Testis (tissue), 3 donors: ENCODE results near the gene LRFN4. TPM values are rescaled to one million over a fixed set of nuclear protein-coding genes. Genes with fewer than 3 reads are reported as not detected.

Experiments used
- DNase-seq: peaks from one replicate; pipeline ENCODE4 v3.0.0-alpha.2; 2019
- H3K27ac ChIP-seq, 2 donors: fragments of 200-600 bp; sonication (generic); one replicate each; pipeline ENCODE4 v1.5.1; 2019
- H3K27me3 ChIP-seq: fragments of 200-600 bp; sonication (generic); one replicate; pipeline ENCODE4 v1.5.1; 2019
- H3K36me3 ChIP-seq: fragments of 200-600 bp; sonication (generic); one replicate; pipeline ENCODE4 v1.5.1; 2017; ENCODE audit warnings: low read depth; ENCODE audit errors: missing control alignments
- H3K4me1 ChIP-seq: fragments of 200-600 bp; sonication (generic); one replicate; pipeline ENCODE4 v1.5.1; 2019
- H3K4me3 ChIP-seq, 2 donors: fragments of 200-600 bp; sonication (generic); one replicate each; pipeline ENCODE4 v1.5.1; 2017 to 2019
- H3K9me3 ChIP-seq: fragments of 200-600 bp; sonication (generic); one replicate; pipeline ENCODE4 v1.5.1; 2017
- POLR2A ChIP-seq: fragments of 450-650 bp; IDR thresholded peaks from one replicate; pipeline ENCODE4 v1.6.1; 2017; ENCODE audit warnings: antibody characterized with exemption, mild to moderate bottlenecking, moderate library complexity
- WGBS, 2 donors: methylation state at CpG; one replicate each; pipeline ENCODE4 v1.1.5; 2018; 5-methylcytosine and 5-hydroxymethylcytosine counted together
- intact Hi-C: fragments of 100-400 bp; cut with DNase I; formaldehyde crosslinking; loops from one replicate; pipeline ENCODE4 v1.15.1; 2023; ENCODE audit warnings: low total_unique reads
- polyA plus RNA-seq: library from polyadenylated mRNA; stranded (reverse); fragments of 350-450 nt; fragmentation: Illumina TruSeq; extraction: RNeasy Lipid Tissue Mini Kit (QIAGEN cat#74804); gene quantifications from one replicate; pipeline ENCODE4 v1.2.3, GENCODE V29; 2014; ENCODE audit warnings: low read depth, low replicate concordance; ENCODE audit not compliant: insufficient read depth
- total RNA-seq, 2 donors: library from RNA; depleted of rRNA; stranded (reverse); fragments of >200 nt; gene quantifications; one replicate each; pipeline ENCODE4 v1.2.3, GENCODE V29; 2016
- TF ChIP-seq, protein P1 (sequence below), 3 experiments: fragments of 450-650 bp in 2 of 3; fragments of 200-600 bp in 1 of 3; sonication (generic) in 1 of 3; IDR thresholded peaks; one replicate each; pipeline ENCODE4 v1.5.1; 2016 to 2019; ENCODE audit warnings: antibody characterized with exemption in 3 of 3, mild to moderate bottlenecking in 2 of 3, moderate library complexity in 1 of 3

The LRFN4 gene
- total and polyA plus RNA-seq, 3 donors from 2014 or later = 23.2 to 27.2 (median 24.6) TPM

DNA sequence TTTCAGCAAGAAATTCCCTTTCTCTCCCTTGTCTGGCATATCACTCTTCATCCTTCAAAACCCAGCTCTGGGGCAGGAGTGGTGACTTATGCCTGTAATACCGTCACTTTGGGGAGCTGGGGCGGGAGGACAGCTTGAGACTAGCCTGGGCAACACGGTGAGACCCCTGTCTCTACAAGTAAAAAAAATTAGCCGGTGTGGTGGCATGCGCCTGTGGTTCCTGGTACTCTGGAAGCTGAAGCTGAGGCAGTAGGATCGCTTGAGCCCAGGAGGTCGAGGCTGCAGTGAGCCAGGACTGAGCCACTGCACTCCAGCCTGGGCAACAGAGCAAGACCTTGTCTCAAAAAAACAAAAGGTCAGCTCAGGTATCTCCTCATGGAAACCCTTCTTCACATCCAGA, 15.0 kb upstream of the LRFN4 start:
- TF ChIP-seq, protein P1, sequence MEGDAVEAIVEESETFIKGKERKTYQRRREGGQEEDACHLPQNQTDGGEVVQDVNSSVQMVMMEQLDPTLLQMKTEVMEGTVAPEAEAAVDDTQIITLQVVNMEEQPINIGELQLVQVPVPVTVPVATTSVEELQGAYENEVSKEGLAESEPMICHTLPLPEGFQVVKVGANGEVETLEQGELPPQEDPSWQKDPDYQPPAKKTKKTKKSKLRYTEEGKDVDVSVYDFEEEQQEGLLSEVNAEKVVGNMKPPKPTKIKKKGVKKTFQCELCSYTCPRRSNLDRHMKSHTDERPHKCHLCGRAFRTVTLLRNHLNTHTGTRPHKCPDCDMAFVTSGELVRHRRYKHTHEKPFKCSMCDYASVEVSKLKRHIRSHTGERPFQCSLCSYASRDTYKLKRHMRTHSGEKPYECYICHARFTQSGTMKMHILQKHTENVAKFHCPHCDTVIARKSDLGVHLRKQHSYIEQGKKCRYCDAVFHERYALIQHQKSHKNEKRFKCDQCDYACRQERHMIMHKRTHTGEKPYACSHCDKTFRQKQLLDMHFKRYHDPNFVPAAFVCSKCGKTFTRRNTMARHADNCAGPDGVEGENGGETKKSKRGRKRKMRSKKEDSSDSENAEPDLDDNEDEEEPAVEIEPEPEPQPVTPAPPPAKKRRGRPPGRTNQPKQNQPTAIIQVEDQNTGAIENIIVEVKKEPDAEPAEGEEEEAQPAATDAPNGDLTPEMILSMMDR (IDR thresholded peaks at IDR 0.05) = no peak
- TF ChIP-seq POLR2A = no peak
- peak overlapping the region; percentile 87 to 90 for H3K27ac ChIP-seq
- H3K27me3 ChIP-seq = no peaks in the 10 kb centered on the region
- peak; percentile 14 for DNase-seq
- H3K36me3 ChIP-seq = no peaks in the 10 kb centered on the region
- H3K4me1 ChIP-seq = peaks cover 29% of the 10 kb centered on the region
- no peaks in the 10 kb centered on the region for H3K9me3 ChIP-seq
- 71 to 76% methylated on average over 7 of the region's 7 CpGs for WGBS, 2 donors
- intact Hi-C loops = no loop called here
- peak overlapping the region in 1 of 2 donors; percentile 96 for H3K4me3 ChIP-seq

DNA sequence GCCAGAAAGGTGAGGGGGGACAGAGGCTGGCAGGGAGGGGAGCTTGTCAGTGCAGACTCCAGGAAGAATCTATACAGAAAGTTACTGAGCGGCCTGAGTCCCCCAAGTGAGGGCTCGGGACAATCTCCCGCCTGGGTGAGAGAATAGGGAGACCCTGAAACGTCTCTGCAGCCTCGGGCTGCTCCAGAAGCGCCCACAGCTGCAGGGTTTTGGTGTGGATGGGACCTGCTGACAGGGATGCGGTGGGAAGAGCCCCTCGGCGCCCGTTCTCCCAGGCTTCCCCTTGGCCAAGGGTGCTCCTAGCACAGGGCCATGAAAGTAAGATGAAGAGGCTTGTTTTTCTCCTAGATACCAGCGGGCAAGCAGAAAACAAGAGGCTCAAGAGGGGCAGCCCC, 14.4 kb upstream of the LRFN4 start:
- H3K36me3 ChIP-seq = no peaks in the 10 kb centered on the region
- H3K27me3 ChIP-seq = no peaks in the 10 kb centered on the region
- H3K4me3 ChIP-seq = peak overlapping the region; percentile 72 to 96
- no peaks in the 10 kb centered on the region for H3K9me3 ChIP-seq
- intact Hi-C loops = no loop called here
- 2 to 4% methylated on average over 3 to 11 of the region's 11 CpGs for WGBS, 2 donors
- peaks cover 29% of the 10 kb centered on the region for H3K4me1 ChIP-seq
- no peak for TF ChIP-seq POLR2A
- TF ChIP-seq, protein P1 (IDR thresholded peaks at IDR 0.05) = no peak
- peak overlapping the region; percentile 87 to 90 for H3K27ac ChIP-seq
- peak; percentile 19 for DNase-seq

DNA sequence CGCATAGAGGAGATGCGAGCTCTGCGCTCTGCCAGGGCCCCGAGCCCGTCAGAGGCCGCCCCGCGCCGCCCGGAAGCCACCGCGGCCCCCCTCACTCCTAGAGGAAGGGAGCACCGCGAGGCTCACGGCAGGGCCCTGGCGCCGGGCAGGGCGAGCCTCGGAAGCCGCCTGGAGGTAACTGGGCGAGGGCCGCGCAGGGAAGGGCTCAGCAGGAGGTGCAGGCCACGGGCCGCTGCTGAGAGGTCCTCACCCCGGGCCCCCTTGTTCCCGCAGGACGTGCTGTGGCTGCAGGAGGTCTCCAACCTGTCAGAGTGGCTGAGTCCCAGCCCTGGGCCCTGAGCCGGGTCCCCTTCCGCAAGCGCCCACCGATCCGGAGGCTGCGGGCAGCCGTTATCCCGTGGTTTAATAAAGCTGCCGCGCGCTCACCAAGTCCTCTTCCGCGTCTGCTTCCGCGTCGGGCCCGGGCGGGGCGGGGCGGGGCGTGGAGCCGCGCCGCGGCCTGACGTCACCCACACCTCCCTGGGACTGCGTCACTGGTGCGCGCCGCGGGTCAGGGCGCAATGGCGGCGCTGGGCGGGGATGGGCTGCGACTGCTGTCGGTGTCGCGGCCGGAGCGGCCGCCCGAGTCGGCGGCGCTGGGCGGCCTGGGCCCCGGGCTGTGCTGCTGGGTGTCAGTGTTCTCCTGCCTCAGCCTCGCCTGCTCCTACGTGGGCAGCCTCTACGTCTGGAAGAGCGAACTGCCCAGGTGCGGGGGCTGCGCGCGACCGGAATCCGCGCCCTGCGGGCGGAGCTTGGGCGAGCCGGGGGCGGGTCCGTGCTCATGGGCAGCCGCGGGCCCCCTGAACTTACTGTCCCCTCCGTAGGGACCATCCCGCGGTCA, 13.7 kb upstream of the LRFN4 start, which contains the start of gene RCE1:
TSS of gene RCE1 (plus strand) at position 546 of the 880 bp plus-strand sequence. CDS start at position 561, 15 bp downstream.
- peaks cover 29% of the 10 kb centered on the region for H3K4me1 ChIP-seq
- no peaks in the 10 kb centered on the region for H3K9me3 ChIP-seq
- intact Hi-C loops = no loop called here
- no peaks in the 10 kb centered on the region for H3K36me3 ChIP-seq
- peak; percentile 93 for DNase-seq
- H3K27ac ChIP-seq = peak within 1 kb of the TSS; percentile 87 to 90
- 0% methylated on average over 2 to 58 of the region's 98 CpGs for WGBS, 2 donors
- TF ChIP-seq, protein P1 (IDR thresholded peaks at IDR 0.05) = peak in 2 of 3 experiments; percentile 13 to 22
- peak; percentile 23 for TF ChIP-seq POLR2A
- H3K27me3 ChIP-seq = no peaks in the 10 kb centered on the region
- H3K4me3 ChIP-seq = peak within 1 kb of the TSS; percentile 72 to 96

- intact Hi-C loops = no loop called here
- peaks cover 28% of the 10 kb centered on the region for H3K4me1 ChIP-seq
- H3K9me3 ChIP-seq = no peaks in the 10 kb centered on the region
- peak overlapping the region; percentile 72 to 96 for H3K4me3 ChIP-seq
- WGBS, 2 donors = 10 to 12% methylated on average over 11 to 13 of the region's 16 CpGs
- H3K27ac ChIP-seq = peak overlapping the region; percentile 87 to 90
- no peak for TF ChIP-seq POLR2A
- TF ChIP-seq, protein P1 (IDR thresholded peaks at IDR 0.05) = no peak
- DNase-seq = no peak
- no peaks in the 10 kb centered on the region for H3K36me3 ChIP-seq
- no peaks in the 10 kb centered on the region for H3K27me3 ChIP-seq
These were observed 12.9 kb upstream of the LRFN4 start for GRCh38 chr11:66843776-66844495.
